GM18517 (cell line): ENCODE data around the gene NEUROD1.

Experiments
- ATAC-seq: cut with Tn5 transposase; IDR thresholded peaks from one replicate; pipeline ENCODE4 v1.9.1; 2021; ENCODE audit warnings: mild to moderate bottlenecking, moderate library complexity; ENCODE audit not compliant: unreplicated experiment

Gene NEUROD1

GRCh38 chr2:181643151-181643550 lies 37.2 kb downstream of the NEUROD1 start:
- ATAC-seq = no peak

GRCh38 chr2:181642086-181642485 lies 38.2 kb downstream of the NEUROD1 start:
- ATAC-seq = no peak

- no peak for ATAC-seq
These were observed 40.6 kb downstream of the NEUROD1 start for GRCh38 chr2:181639686-181640085.

- ATAC-seq = peak; percentile 66
These were observed 47.5 kb downstream of the NEUROD1 start for GRCh38 chr2:181632733-181633401.

GRCh38 chr2:181628590-181629585 lies 51.4 kb downstream of the NEUROD1 start:
- ATAC-seq = no peak

GRCh38 chr2:181627545-181627944 lies 52.8 kb downstream of the NEUROD1 start:
- ATAC-seq = no peak

GRCh38 chr2:181626671-181627070 lies 53.6 kb downstream of the NEUROD1 start:
- ATAC-seq = no peak
